Stimulated activated CD8-positive, alpha-beta memory T cell treated with anti-CD3 and anti-CD28 coated beads, Interleukin-12 subunit alpha, Interleukin-12 subunit beta, amount 100 ng/mL, for 4 hours (primary cell): Measurements from ENCODE around the gene CRHR2.
A peak's percentile ranks its signal among the peaks of the same experiment; 100 is the strongest.
"Not testable (repeated sequence)": the region's sequence is repeated elsewhere in the genome, so short reads cannot be mapped to it uniquely, and the experiment has no call there.

Source experiments
- DNase-seq: peaks from one replicate; pipeline ENCODE4 v3.0.0-alpha.2; 2020; ENCODE audit warnings: low read depth

CRHR2 gene

GRCh38 chr7:30682212-30683083 lies at the start of gene CRHR2:
CRHR2 (minus strand) TSS chr7:30682456; CDS start chr7:30682280, 176 bp downstream.
- DNase-seq: peak; percentile 15

GRCh38 chr7:30731581-30731980 lies 49.3 kb upstream of the CRHR2 start:
- no peak for DNase-seq

GRCh38 chr7:30730996-30731395 lies 48.7 kb upstream of the CRHR2 start:
- no peak for DNase-seq

- DNase-seq: no peak
Observed at GRCh38 chr7:30730097-30730496, 47.8 kb upstream of the CRHR2 start.

GRCh38 chr7:30729642-30730041 lies 47.4 kb upstream of the CRHR2 start:
- no peak for DNase-seq

GRCh38 chr7:30728591-30729100 lies 46.4 kb upstream of the CRHR2 start:
- DNase-seq: no peak

GRCh38 chr7:30727061-30727945 lies 45.0 kb upstream of the CRHR2 start:
- DNase-seq: no peak

GRCh38 chr7:30726296-30727006 lies 44.2 kb upstream of the CRHR2 start:
- no peak for DNase-seq

GRCh38 chr7:30723776-30724175 lies 41.5 kb upstream of the CRHR2 start:
- no peak for DNase-seq

GRCh38 chr7:30722671-30723070 lies 40.4 kb upstream of the CRHR2 start:
- DNase-seq: no peak

- DNase-seq: no peak
Observed at GRCh38 chr7:30722187-30722586, 39.9 kb upstream of the CRHR2 start.

- no peak for DNase-seq
Observed at GRCh38 chr7:30721211-30721610, 39.0 kb upstream of the CRHR2 start.

- not testable (repeated sequence) for DNase-seq
Observed at GRCh38 chr7:30719434-30719833, 37.2 kb upstream of the CRHR2 start.

- DNase-seq: no peak
Observed at GRCh38 chr7:30717181-30717580, 34.9 kb upstream of the CRHR2 start.

GRCh38 chr7:30714129-30714528 lies 31.9 kb upstream of the CRHR2 start:
- DNase-seq: no peak

GRCh38 chr7:30713392-30713791 lies 31.1 kb upstream of the CRHR2 start:
- DNase-seq: no peak

- DNase-seq: no peak
Observed at GRCh38 chr7:30710669-30711068, 28.4 kb upstream of the CRHR2 start.

- no peak for DNase-seq
Observed at GRCh38 chr7:30709549-30709948, 27.3 kb upstream of the CRHR2 start.

GRCh38 chr7:30708983-30709382 lies 26.7 kb upstream of the CRHR2 start:
- DNase-seq: no peak

- DNase-seq: no peak
Observed at GRCh38 chr7:30708412-30708811, 26.2 kb upstream of the CRHR2 start.

- no peak for DNase-seq
Observed at GRCh38 chr7:30707391-30708357, 25.4 kb upstream of the CRHR2 start.
